ENCODE data around the gene MICU1. TPM values are rescaled to one million over a fixed set of nuclear protein-coding genes. Genes with fewer than 3 reads are reported as not detected.
"Not testable (repeated sequence)": the region's sequence is repeated elsewhere in the genome, so short reads cannot be mapped to it uniquely, and the experiment has no call there.

MICU1 gene
- polyA plus RNA-seq, 2 of the 4 experiments (the other 2 are of a cell fraction): 54.5 to 58.6 TPM

- ChIA-PET POLR2A (no interaction called here), CTCF (interaction anchor here (0.6 to 1.5 kb wide), 4 partner anchors 55 to 1511 kb away, joined by 3 read pairs; no protein-coding TSS in a partner anchor)
- Histone ChIP-seq H3K27ac (no peak overlapping the region), H3K4me3 (no peak overlapping the region), H3K4me1 (no peaks in the 10 kb centered on the region), H3K9me3 (no peaks in the 10 kb centered on the region), H3K4me2 (no peak overlapping the region)
- 89% methylated on average over 12 of the region's 12 CpGs for WGBS (ENCODE audit: missing lambda C conversion rate)
- FAIRE-seq (no peak), DNase-seq (ENCODE audit: low read depth in 1 of 2, low spot score in 1 of 2) (no peak), ATAC-seq (no peak)
- no peak for TF ChIP-seq NPAS2 (CRISPR knock-in tag; IDR thresholded peaks at IDR 0.05; ENCODE audit: borderline replicate concordance)
- TF ChIP-seq MYC (IDR thresholded peaks at IDR 0.05; ENCODE audit: borderline replicate concordance, low read length): no peak
- TF ChIP-seq EP300 (IDR thresholded peaks at IDR 0.05): no peak
- no peak for TF ChIP-seq RFX5 (IDR thresholded peaks at IDR 0.05)
- TF ChIP-seq, protein P1, sequence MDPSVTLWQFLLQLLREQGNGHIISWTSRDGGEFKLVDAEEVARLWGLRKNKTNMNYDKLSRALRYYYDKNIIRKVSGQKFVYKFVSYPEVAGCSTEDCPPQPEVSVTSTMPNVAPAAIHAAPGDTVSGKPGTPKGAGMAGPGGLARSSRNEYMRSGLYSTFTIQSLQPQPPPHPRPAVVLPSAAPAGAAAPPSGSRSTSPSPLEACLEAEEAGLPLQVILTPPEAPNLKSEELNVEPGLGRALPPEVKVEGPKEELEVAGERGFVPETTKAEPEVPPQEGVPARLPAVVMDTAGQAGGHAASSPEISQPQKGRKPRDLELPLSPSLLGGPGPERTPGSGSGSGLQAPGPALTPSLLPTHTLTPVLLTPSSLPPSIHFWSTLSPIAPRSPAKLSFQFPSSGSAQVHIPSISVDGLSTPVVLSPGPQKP (IDR thresholded peaks at IDR 0.05; ENCODE audit: low read depth, low read length): no peak
- no peak for TF ChIP-seq ZSCAN20 (CRISPR knock-in tag; IDR thresholded peaks at IDR 0.05)
- no peak for TF ChIP-seq ZC3H11A (IDR thresholded peaks at IDR 0.05)
- no peak for TF ChIP-seq FOSB (CRISPR knock-in tag; IDR thresholded peaks at IDR 0.05)
- no peak for TF ChIP-seq HOXB13 (CRISPR knock-in tag; IDR thresholded peaks at IDR 0.05; ENCODE audit: low read depth)
- no peak for TF ChIP-seq FOSL2 (IDR thresholded peaks at IDR 0.05)
- no peak for TF ChIP-seq FOSL2 (CRISPR knock-in tag; IDR thresholded peaks at IDR 0.05)
- no peak for TF ChIP-seq RARB (CRISPR knock-in tag; IDR thresholded peaks at IDR 0.05)
- TF ChIP-seq JUN (IDR thresholded peaks at IDR 0.05): no peak
- no peak for TF ChIP-seq TP53 (CRISPR knock-in tag; IDR thresholded peaks at IDR 0.05)
- no peak for TF ChIP-seq CBX2 (IDR thresholded peaks at IDR 0.05; ENCODE audit: borderline replicate concordance, low read depth)
- no peak for TF ChIP-seq HES2 (IDR thresholded peaks at IDR 0.05)
- TF ChIP-seq, protein P2, sequence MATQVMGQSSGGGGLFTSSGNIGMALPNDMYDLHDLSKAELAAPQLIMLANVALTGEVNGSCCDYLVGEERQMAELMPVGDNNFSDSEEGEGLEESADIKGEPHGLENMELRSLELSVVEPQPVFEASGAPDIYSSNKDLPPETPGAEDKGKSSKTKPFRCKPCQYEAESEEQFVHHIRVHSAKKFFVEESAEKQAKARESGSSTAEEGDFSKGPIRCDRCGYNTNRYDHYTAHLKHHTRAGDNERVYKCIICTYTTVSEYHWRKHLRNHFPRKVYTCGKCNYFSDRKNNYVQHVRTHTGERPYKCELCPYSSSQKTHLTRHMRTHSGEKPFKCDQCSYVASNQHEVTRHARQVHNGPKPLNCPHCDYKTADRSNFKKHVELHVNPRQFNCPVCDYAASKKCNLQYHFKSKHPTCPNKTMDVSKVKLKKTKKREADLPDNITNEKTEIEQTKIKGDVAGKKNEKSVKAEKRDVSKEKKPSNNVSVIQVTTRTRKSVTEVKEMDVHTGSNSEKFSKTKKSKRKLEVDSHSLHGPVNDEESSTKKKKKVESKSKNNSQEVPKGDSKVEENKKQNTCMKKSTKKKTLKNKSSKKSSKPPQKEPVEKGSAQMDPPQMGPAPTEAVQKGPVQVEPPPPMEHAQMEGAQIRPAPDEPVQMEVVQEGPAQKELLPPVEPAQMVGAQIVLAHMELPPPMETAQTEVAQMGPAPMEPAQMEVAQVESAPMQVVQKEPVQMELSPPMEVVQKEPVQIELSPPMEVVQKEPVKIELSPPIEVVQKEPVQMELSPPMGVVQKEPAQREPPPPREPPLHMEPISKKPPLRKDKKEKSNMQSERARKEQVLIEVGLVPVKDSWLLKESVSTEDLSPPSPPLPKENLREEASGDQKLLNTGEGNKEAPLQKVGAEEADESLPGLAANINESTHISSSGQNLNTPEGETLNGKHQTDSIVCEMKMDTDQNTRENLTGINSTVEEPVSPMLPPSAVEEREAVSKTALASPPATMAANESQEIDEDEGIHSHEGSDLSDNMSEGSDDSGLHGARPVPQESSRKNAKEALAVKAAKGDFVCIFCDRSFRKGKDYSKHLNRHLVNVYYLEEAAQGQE (IDR thresholded peaks at IDR 0.05): no peak
- no peak for TF ChIP-seq HDAC2 (IDR thresholded peaks at IDR 0.05)
- TF ChIP-seq KDM5A (IDR thresholded peaks at IDR 0.05): no peak
- TF ChIP-seq CTCF (IDR thresholded peaks at IDR 0.05): no peak
- TF ChIP-seq NFE2L2 (conservative IDR thresholded peaks at IDR 0.05; ENCODE audit: low read length): no peak
These were observed 190.3 kb downstream of the MICU1 start for GRCh38 chr10:72435570-72435969.

DNA sequence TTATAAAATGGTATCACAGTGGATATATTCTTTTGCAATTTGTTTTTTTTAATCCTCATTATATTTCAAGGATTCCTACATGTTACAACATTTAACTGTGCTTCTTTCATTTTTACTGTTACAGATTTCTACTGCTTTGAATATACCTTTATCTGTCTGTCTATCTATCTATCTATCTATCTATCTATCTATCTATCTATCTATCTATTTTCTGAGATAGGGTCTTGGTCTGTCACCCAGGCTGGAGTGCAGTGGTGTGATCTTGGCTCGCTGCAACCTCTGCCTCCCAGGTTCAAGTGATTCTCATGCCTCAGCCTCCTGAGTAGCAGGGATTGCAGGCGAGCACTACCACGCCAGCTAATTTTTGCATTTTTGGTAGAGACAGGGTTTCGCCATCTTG, 194.9 kb downstream of the MICU1 start:
- H3K4me3 ChIP-seq; DNase-seq (ENCODE audit: low read depth in 1 of 2, low spot score in 1 of 2); FAIRE-seq; H3K9me3 ChIP-seq; POLR2A ChIA-PET; H3K4me1 ChIP-seq; ATAC-seq; H3K4me2 ChIP-seq; H3K27ac ChIP-seq: not testable (repeated sequence)
- WGBS (ENCODE audit: missing lambda C conversion rate): 93% methylated on average over 4 of the region's 4 CpGs
- CTCF ChIA-PET: interaction anchor here (0.7 kb wide), 1 partner anchor 671 kb away, joined by 3 read pairs; no protein-coding TSS in a partner anchor

All from A549 (cell line).